ENCODE results near the gene AHSG. TPM values are rescaled to one million over a fixed set of nuclear protein-coding genes. Genes with fewer than 3 reads are reported as not detected.

The AHSG gene
- total and polyA plus RNA-seq, 2 donors (not counting 1 experiment from before 2014, with no cell fraction given): not detected

- no peak for TF ChIP-seq CTCF (conservative IDR thresholded peaks at IDR 0.05 in 1 of 2, IDR thresholded peaks at IDR 0.05 in 1 of 2; ENCODE audit: low read depth in 1 of 2, low read length in 2 of 2)
- H3K27ac ChIP-seq (ENCODE audit: insufficient read depth, low read length): no peak overlapping the region
- DNase-seq (ENCODE audit: low read depth in 2 of 2): no peak
These were observed 31.8 kb downstream of the AHSG start for GRCh38 chr3:186644683-186645082.

GRCh38 chr3:186646106-186646505 is 33.2 kb downstream of the AHSG start:
- no peak overlapping the region for H3K27ac ChIP-seq (ENCODE audit: insufficient read depth, low read length)
- no peaks in the 10 kb centered on the region for H3K4me1 ChIP-seq (ENCODE audit: control insufficient read depth, extremely low read depth, insufficient read depth, low read length)
- H3K4me2 ChIP-seq (ENCODE audit: extremely low read depth, insufficient read depth, low read length): no peak overlapping the region
- no peak for DNase-seq (ENCODE audit: low read depth in 2 of 2)
- TF ChIP-seq EZH2 (IDR thresholded peaks at IDR 0.05; ENCODE audit: low read length, missing control alignments) (no peak), CTCF (conservative IDR thresholded peaks at IDR 0.05 in 1 of 2, IDR thresholded peaks at IDR 0.05 in 1 of 2; ENCODE audit: low read depth in 1 of 2, low read length in 2 of 2) (no peak)
- no peaks in the 10 kb centered on the region for H3K79me2 ChIP-seq (ENCODE audit: control insufficient read depth, insufficient read depth, low read length)
- H3K9me3 ChIP-seq (ENCODE audit: control insufficient read depth, insufficient read depth, low read depth, low read length): no peaks in the 10 kb centered on the region
- H3K36me3 ChIP-seq (ENCODE audit: control insufficient read depth, insufficient read depth, low read length): no peaks in the 10 kb centered on the region
- no peaks in the 10 kb centered on the region for H4K20me1 ChIP-seq (ENCODE audit: control insufficient read depth, extremely low read depth, insufficient read depth, low read length)
- no peak overlapping the region for H3K9ac ChIP-seq (ENCODE audit: insufficient read depth, low read length)
- H3K4me3 ChIP-seq (replicated peaks in 1 of 4; ENCODE audit: control extremely low read depth in 1 of 4, insufficient read depth in 1 of 4, low read depth in 3 of 4, low read length in 4 of 4): no peak overlapping the region
- peaks cover 3% of the 10 kb centered on the region for H3K27me3 ChIP-seq (ENCODE audit: control insufficient read depth, insufficient read depth, low read length)
- H2AFZ ChIP-seq (ENCODE audit: low read length): no peak overlapping the region

More at GRCh38 chr3:186644683-186645082, 31.8 kb downstream of the AHSG start:
- Histone ChIP-seq H2AFZ (ENCODE audit: low read length) (no peak overlapping the region), H3K4me3 (replicated peaks in 1 of 4; ENCODE audit: control extremely low read depth in 1 of 4, insufficient read depth in 1 of 4, low read depth in 3 of 4, low read length in 4 of 4) (no peak overlapping the region), H3K4me2 (ENCODE audit: extremely low read depth, insufficient read depth, low read length) (no peak overlapping the region), H4K20me1 (ENCODE audit: control insufficient read depth, extremely low read depth, insufficient read depth, low read length) (no peaks in the 10 kb centered on the region), H3K9me3 (ENCODE audit: control insufficient read depth, insufficient read depth, low read depth, low read length) (no peaks in the 10 kb centered on the region), H3K27me3 (ENCODE audit: control insufficient read depth, insufficient read depth, low read length) (peaks cover 3% of the 10 kb centered on the region), H3K79me2 (ENCODE audit: control insufficient read depth, insufficient read depth, low read length) (no peaks in the 10 kb centered on the region), H3K4me1 (ENCODE audit: control insufficient read depth, extremely low read depth, insufficient read depth, low read length) (no peaks in the 10 kb centered on the region), H3K36me3 (ENCODE audit: control insufficient read depth, insufficient read depth, low read length) (no peaks in the 10 kb centered on the region), H3K9ac (ENCODE audit: insufficient read depth, low read length) (no peak overlapping the region)

- Histone ChIP-seq H3K4me2 (ENCODE audit: extremely low read depth, insufficient read depth, low read length) (no peak overlapping the region), H3K4me3 (replicated peaks in 1 of 4; ENCODE audit: control extremely low read depth in 1 of 4, insufficient read depth in 1 of 4, low read depth in 3 of 4, low read length in 4 of 4) (no peak overlapping the region), H3K27ac (ENCODE audit: insufficient read depth, low read length) (no peak overlapping the region), H3K9ac (ENCODE audit: insufficient read depth, low read length) (no peak overlapping the region), H3K9me3 (ENCODE audit: control insufficient read depth, insufficient read depth, low read depth, low read length) (no peaks in the 10 kb centered on the region), H3K27me3 (ENCODE audit: control insufficient read depth, insufficient read depth, low read length) (peaks cover 3% of the 10 kb centered on the region), H3K36me3 (ENCODE audit: control insufficient read depth, insufficient read depth, low read length) (no peaks in the 10 kb centered on the region), H2AFZ (ENCODE audit: low read length) (no peak overlapping the region), H4K20me1 (ENCODE audit: control insufficient read depth, extremely low read depth, insufficient read depth, low read length) (no peaks in the 10 kb centered on the region), H3K4me1 (ENCODE audit: control insufficient read depth, extremely low read depth, insufficient read depth, low read length) (no peaks in the 10 kb centered on the region), H3K79me2 (ENCODE audit: control insufficient read depth, insufficient read depth, low read length) (no peaks in the 10 kb centered on the region)
- DNase-seq (ENCODE audit: low read depth in 2 of 2): no peak
- TF ChIP-seq EZH2 (IDR thresholded peaks at IDR 0.05; ENCODE audit: low read length, missing control alignments): no peak
- TF ChIP-seq CTCF (conservative IDR thresholded peaks at IDR 0.05 in 1 of 2, IDR thresholded peaks at IDR 0.05 in 1 of 2; ENCODE audit: low read depth in 1 of 2, low read length in 2 of 2): no peak
These were observed 34.0 kb downstream of the AHSG start for GRCh38 chr3:186646841-186647240.

Data from fibroblast of lung (primary cell).